OCI-M2 (cell line): ENCODE measurements around the gene ADAMTSL3.

Experiments used
- DNase-seq: peaks from one replicate; lab custom pipeline; 2025; ENCODE audit not compliant: unreplicated experiment; lab: John Stamatoyannopoulos, UW

Gene ADAMTSL3, protein sequence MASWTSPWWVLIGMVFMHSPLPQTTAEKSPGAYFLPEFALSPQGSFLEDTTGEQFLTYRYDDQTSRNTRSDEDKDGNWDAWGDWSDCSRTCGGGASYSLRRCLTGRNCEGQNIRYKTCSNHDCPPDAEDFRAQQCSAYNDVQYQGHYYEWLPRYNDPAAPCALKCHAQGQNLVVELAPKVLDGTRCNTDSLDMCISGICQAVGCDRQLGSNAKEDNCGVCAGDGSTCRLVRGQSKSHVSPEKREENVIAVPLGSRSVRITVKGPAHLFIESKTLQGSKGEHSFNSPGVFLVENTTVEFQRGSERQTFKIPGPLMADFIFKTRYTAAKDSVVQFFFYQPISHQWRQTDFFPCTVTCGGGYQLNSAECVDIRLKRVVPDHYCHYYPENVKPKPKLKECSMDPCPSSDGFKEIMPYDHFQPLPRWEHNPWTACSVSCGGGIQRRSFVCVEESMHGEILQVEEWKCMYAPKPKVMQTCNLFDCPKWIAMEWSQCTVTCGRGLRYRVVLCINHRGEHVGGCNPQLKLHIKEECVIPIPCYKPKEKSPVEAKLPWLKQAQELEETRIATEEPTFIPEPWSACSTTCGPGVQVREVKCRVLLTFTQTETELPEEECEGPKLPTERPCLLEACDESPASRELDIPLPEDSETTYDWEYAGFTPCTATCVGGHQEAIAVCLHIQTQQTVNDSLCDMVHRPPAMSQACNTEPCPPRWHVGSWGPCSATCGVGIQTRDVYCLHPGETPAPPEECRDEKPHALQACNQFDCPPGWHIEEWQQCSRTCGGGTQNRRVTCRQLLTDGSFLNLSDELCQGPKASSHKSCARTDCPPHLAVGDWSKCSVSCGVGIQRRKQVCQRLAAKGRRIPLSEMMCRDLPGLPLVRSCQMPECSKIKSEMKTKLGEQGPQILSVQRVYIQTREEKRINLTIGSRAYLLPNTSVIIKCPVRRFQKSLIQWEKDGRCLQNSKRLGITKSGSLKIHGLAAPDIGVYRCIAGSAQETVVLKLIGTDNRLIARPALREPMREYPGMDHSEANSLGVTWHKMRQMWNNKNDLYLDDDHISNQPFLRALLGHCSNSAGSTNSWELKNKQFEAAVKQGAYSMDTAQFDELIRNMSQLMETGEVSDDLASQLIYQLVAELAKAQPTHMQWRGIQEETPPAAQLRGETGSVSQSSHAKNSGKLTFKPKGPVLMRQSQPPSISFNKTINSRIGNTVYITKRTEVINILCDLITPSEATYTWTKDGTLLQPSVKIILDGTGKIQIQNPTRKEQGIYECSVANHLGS (N-terminal part only)

DNA sequence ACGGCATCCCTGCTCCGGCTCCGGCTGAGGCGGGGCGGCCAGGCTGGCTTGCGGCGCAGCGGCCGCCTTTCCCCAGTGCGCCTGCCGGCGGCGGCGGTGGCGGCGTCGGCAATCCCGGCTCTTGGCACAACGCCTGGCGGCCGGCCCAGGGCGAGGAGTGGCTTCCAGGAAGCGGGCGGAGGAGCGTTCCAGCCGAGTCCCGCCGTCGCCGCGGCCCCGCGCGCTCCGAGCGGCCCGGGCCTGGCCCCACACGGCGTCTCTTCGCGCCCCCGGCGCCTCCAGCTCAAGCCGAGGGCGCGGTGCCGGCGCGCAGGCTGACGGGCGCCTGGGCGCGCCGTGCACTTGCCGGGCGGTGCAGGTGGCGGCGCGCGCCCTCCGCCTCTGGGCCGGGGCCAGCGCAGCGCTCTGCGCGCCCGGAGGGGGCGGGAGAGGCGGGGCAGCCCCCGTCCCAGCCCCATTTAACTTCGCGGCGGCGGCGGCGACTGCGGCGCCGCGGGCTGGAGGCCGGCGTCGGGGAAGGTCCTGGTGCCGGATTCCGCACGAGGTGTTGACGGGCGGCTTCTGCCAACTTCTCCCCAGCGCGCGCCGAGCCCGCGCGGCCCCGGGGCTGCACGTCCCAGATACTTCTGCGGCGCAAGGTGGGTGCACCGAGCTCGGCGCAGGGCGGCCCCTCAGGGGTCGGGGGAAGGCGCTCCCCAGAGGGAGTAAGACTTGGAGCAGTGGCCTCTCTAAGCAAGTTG lies at the start of gene ADAMTSL3:
TSS of gene ADAMTSL3 (plus strand) at position 485 of the 740 bp plus-strand sequence. CDS start 1,639 bp downstream, outside the sequence.
- DNase-seq = no peak

DNA sequence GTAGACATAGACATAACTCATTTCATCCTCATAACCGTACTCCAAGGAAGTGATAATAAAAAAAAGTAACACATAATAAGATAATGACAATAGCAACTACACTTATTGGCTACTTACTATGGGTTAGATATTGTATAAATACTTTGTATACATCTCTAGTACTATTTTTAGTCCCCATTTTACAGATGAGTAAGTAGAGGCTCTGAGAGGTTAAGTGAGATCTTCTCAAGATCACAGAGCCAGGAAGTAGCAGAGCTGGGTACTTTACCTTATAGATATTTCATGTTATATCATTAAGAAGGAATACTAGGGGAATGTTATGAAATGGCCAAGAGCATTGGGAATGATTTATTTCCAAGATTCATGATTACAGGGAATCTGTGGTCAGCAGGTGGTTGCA lies 49.4 kb upstream of the ADAMTSL3 start:
- DNase-seq = no peak

DNA sequence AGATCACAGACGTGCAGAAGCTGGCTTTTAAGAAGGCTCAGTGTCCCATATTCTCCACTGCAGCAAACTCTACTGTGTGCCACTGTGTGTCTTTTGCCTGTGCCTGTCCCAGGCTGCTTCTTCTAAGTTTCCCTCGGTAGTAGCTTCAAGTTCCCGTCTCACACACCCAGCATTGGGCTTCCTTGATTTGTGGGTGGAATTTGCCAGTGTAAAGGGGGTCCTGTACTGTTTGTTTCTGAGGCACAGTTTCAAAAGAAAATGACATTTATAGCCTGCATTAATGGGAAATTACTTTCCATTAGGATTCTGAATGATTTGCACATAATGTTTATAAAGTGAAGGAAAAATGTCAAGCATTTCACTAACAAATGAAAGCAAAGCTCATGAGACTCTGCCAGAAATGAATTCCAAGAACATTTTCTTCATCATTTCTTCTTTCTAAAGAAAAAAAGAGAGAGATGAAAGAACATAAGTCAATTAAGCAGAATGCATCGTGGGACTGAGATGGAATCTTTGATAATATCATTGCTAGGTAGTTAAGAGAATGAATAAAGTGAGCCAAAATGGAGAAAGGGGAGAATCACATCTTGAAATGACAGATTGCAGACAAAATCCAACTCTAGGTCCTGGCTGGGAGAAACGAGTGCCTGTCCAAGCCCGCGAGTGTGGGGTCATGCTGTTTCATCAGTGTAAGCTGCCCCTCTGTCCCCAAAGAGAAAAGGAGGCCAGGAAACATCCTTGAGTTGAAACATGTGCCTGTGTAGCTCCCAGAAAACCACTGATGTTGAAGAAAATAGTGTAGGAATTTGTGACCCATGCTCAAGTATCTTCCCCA lies 48.6 kb upstream of the ADAMTSL3 start:
- DNase-seq = no peak

DNA sequence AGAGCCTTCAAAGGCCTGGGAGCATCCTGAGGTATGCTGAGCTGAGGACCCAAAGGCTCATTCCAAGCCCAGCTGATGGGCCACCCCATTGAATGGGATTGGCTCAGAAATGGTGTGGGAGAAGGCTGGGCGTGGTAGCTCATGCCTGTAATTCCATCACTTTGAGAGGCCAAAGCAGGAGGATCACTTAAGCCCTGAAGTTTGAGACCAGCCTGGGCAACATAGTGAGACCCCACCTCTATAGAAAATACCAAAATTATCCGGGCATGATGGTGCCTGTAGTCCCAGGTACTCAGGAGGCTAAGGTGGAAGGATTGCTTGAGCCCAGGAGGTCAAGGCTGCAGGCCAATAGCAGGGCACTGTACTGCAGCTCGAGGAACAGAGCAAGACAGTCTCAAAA lies 43.8 kb upstream of the ADAMTSL3 start:
- no peak for DNase-seq

DNA sequence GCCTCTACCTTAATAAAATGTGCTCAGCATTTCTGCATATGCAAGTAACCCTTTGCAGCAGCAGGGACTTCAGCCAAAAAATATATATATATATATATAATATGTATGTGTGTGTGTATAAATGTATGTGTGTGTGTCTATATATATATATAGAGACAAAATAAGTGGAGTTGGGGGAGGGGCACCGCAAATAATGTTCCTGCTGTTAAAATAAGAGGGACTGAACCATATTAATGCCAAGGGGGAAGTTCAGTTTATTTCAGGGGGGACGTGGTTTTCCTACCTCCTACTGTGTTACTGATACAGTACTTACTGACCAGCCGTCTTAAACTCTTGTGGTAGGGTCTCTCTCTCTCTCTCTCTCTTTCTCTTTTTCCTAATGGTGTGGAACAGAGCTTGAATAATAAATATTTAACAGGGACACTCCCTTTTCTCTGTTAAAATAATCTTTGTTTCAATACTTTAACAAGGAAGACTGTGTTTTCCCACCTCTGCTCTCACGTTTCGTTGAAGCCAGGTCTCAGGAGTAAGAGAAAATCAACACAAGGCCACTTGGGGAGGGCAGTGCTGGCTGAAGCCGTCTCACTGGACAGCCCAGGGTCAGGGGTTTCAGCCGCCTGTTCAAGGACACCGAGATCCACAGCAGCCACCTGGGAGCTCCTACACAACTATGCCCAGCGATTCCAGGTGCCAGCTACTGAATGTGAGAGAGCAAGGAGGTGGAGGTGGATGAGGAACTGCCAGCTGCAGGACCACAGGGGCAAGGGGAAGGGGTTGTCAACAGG lies 42.8 kb upstream of the ADAMTSL3 start:
- no peak for DNase-seq

DNA sequence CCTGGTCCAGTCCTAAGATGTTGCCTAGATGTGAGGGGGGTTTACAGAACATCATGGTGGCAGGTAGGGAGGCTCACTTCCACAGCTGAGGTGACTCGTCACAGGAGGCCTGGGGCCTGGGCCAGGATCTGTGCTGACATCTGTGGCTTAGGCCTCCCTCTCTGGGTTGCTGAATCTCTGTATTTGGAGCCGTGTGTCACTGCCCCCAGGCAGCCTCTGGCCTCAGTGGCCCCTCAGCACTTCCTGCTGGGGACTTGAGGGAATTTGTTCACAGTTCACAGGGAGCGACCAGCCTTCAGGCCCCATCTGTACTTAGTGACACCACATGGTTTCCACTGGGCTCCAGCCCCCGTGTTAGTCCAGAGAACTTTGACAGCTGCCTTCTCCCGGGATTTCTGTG lies 41.7 kb upstream of the ADAMTSL3 start:
- no peak for DNase-seq

DNA sequence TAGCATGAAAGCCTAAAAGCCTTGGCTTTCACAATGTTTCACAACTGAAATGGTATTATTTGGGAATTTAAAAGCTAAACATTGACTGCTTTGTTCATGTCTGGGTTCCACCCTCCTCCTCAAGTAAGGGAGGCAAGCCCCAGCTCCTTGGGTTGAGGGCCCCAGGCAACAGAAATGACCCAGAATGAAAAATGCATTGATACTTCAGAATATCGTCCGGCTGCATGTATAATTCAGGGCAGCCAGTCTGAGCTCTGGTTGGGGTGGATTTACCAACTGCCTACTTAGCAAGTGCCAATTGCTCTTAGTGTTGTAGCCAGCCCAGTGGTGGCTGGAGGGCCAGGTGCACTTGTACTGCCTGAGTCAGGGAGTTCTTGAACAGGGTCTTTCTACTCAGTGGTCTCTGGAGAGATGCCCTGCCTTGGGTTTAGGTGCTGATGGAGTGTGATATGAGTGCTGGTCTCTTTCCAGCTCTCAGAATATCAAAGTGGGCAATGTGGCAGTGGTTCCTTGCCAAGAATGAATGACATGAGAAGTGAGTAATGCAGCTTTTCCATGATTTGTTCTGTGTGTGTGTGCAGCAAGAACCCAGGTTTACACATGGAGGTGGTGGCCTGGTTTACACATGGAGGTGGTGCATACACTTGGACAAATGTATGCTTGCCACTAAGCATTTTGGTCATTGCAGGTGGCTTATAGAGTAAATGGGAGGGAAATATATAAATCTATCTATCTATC lies 40.9 kb upstream of the ADAMTSL3 start:
- no peak for DNase-seq

DNA sequence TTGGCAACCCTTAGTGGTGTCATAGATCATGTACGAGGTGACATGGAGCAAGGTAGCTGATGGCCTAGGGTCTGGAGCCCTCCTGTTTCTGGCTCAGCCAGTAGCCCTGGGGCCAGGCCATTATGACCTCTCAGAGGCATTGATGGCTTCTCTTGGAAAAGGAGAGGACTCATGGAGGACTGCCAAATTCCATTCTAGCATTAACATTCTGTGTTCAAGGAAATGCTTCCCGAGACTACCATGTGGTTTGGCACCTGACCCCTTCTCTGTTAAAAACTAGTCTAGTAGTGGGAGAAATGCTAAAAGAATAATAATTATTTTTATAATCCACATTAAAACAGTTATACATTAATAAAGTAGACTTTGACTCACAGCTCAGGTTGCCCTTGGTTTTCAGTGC lies 40.2 kb upstream of the ADAMTSL3 start:
- no peak for DNase-seq

DNA sequence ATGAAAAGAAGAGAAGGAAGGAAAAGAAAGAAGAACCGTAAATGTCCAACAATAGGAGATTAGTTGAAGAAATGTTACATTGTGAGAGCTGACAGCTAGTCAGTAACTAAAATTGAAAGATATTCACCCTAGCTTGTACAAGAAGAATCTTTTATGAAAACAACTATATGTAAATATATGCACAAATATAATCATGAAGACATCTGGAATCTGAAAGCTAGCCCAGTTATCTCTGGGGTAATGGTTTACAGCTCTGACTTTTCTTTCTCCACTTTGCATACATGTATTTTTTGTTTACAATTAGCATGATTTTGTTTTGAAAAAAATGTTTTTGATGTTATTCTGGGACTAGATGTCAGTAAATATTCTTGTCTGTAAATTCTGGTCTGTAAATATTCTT lies 37.1 kb upstream of the ADAMTSL3 start:
- no peak for DNase-seq

DNA sequence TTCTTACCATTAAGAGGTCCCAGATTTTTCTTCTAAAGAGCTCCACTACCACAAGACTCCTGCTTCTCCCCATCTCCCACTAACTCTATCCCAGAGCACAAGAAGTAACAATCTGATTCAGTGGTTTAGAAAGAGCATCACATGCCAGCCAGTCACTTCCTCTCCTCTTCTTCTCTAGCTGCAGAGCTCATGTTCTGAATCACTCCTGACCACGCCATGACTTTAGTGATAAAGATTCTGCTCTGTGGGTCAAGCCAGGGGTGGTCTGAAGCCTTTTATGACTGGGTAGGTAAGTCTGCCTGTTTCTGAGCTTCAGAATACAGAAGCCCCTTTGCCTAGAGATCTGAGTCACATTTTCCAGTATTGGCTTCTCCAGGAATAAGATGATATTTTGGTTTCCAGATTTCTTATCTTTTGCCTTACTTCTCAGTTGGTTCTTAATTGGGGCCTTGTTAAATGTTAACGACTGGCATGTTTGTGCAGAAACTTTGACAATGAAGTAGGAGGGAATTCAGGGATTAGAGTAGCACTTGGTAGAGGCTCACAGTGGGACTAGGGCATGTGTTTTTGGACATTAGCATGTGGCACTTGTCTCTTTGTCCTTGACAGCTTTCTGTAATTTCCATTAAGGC lies 27.6 kb upstream of the ADAMTSL3 start:
- DNase-seq = no peak

DNA sequence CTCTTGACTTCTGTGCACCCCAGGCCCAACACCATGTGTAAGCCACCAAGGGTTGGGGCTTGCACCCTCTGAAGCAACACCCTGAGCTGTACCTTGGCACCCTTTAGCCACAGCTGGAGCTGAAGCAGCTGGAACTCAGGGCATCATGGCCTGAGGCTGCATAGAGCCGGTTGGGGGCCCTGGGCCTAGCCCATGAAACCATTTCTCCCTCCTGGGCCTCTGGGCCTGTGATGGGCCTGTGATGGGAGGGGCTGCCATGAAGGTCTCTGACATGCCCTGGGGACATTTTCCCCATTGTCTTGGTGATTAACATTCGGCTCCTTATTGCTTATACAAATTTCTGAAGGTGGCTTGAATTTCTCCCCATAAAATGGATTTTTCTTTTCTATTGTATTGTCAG lies 22.4 kb upstream of the ADAMTSL3 start:
- no peak for DNase-seq

DNA sequence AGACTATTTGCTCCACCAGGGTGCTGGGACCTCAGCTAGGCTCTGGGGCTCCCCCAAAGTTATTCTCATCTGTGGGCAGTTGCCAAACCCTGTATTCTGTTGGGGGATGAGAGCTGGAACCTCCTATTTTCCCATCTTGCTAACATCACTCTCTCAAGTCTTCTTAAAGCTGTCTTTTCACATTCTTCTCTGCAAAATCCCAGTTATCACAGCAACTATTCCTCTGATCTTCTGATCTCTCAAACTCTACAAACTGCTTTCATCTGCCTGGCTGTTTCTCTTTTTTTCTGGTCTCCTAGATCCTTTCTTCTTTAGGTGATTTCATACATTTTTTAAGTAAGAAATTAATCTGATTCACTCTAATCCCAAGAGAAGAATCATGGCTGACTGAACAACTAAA lies 10.7 kb upstream of the ADAMTSL3 start:
- no peak for DNase-seq

DNA sequence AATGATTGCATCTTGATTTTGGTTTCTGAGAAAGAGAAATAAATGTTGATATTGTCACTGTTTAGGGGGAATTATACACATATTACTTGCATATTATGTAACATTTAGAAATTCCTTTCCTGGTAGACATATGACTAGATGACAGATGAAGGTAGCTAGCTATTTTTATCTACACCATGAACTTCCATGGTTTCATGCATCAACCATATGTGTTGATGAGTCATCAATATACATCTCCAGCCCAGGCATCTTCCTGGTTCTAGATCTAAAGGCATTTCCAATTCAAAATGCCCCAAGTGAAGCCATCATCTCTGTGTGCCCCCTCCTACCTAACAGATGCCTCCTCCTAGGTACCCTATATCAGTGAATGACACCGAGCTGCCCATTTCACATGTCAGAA lies 9.5 kb upstream of the ADAMTSL3 start:
- DNase-seq = no peak

DNA sequence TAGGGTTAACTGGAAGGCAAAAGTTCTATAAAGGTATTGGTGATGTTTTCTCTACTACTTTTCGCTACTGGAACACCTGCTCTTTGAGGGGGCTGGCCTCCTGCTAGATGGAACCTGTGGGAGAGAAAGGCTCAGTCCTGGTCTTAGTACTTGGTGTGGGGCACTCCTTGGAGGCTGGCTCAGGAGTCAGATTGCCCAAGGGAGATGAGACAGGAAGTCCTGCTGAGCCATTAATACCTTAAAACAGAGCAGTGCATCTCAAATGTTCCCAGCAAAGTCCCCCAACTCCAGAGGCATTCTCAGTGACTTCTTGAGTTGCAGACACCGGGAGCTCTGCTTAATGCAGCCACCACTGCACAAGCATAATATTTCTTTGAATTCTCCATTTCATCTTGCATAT lies 3.1 kb upstream of the ADAMTSL3 start:
- DNase-seq = no peak

DNA sequence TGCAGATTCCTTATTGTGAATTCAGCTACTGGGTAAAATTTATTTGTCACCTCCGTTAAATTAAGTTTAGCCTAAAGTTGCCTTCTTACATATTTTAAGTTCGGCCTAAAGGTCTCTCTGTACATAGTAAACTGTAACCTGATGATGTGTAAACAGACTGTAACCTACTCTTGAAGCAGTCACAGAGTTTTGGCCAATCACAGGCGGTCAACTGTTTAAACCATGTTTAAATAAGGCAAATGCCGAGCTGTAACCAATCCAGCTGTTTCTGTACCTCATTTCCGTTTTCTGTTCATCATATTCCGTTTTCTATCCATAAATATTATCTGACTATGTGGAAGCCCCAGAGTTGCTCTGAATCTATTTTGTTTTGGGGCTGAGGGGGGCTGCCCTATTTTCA lies 2.4 kb upstream of the ADAMTSL3 start:
- DNase-seq = no peak

DNA sequence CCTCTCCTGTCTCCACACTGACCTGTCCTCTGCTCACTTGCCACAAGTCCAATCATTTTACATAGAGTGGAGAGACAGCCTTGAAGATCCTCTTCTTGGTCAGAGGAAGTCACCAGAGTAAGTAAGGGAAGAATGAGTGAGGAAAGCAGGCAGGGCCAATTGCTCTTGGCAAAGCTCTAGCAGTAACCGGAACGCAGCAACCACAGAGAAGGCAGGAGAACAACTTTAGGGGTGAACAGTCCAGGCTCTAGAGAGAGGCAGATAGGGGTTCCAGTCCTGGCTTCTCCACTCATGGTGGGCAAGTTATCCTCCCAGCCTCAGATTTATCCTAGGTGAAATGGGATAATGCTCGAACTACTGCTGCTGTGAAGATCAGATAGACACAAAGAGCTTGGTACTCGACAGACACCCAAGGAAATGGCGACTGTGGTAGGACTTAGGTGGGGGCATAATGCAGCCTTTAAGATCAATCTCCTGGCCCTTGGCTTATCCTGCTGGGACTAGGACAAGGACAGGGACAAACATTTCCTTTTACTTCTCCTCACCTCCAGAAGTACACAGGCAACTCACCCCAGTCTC lies 1.2 kb upstream of the ADAMTSL3 start:
- DNase-seq = no peak

DNA sequence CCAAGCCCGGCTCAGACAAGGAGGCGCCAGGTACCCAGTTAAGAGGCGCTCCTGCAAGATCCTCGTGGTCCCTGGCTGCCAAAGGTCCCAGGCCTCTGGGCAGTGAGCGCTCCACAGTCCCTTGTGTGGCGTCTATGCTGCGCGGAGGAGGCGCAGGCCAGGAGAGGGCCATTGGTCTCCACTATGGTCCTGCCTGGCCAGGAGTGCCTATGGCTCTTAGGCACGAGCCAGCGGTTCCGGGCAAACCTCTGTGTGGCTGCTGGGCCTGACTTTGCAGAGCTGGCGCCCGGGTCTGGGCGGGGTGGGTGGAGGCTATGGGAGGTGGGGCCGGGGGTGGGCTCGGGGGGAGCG lies 660 bp upstream of the ADAMTSL3 start:
- DNase-seq = no peak
